ENCODE measurements around the gene LPIN1.
"Not testable (repeated sequence)": the region's sequence is repeated elsewhere in the genome, so short reads cannot be mapped to it uniquely, and the experiment has no call there.

The LPIN1 gene

DNA sequence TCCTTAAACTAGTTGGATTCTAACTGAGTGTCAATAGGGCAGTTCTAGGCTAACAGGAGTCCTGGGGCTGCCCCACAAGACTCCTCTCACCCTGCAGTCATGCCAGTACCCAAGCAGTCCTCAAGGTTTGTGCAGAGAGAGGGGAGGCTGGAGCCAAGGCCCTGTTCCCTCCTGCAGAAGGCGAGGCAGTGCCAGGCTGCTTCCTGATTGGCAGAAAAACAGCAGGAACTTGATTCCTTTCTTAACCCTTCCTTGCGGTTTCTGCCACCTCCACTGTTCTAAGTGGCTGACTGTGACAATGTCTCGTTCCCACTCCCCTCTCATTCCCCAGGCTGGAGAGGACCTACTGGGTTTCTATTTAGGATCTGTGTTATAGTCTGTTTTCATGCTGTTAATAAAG lies 75.3 kb downstream of the LPIN1 start:
- Histone ChIP-seq H3K27ac (no peak overlapping the region), H3K36me3 (ENCODE audit: insufficient read depth) (peaks cover 21% of the 10 kb centered on the region; the same call in 1 of the 2 replicates)

DNA sequence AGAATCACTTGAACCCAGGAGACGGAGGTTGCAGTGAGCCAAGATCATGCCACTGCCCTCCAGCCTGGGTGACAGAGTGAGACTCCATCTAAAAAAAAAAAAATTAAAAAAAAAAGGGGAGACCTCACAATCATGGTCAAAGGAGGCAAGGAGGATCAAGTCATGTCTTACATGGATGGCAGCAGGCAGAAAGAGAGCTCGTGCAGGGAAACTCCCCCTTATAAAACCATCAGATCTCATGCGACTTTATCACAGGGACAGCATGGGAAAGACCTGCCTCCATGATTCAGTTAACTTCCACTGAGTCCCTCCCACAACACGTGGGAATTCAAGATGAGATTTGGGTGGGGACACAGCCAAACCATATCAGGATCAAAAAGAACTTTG lies 75.9 kb downstream of the LPIN1 start:
- H3K4me1 ChIP-seq (ENCODE audit: low read depth, poor library complexity, severe bottlenecking): peaks cover 31% of the 10 kb centered on the region
- not testable (repeated sequence) for H3K4me2 ChIP-seq; H3K27ac ChIP-seq; H3K4me3 ChIP-seq (IDR thresholded peaks at IDR 0.05; ENCODE audit: insufficient read depth, low read depth, low read length); H3K27me3 ChIP-seq (ENCODE audit: insufficient read depth, low read depth); H3K9ac ChIP-seq; H4K20me1 ChIP-seq (ENCODE audit: insufficient read depth); H2AFZ ChIP-seq (ENCODE audit: low read depth); H3K79me2 ChIP-seq (ENCODE audit: insufficient read depth, low read depth)
- peaks cover 21% of the 10 kb centered on the region; the same call in 1 of the 2 replicates for H3K36me3 ChIP-seq (ENCODE audit: insufficient read depth)

More for the DNA sequence above, 75.3 kb downstream of the LPIN1 start:
- no peaks in the 10 kb centered on the region for H4K20me1 ChIP-seq (ENCODE audit: insufficient read depth)
- H3K79me2 ChIP-seq (ENCODE audit: insufficient read depth, low read depth): no peaks in the 10 kb centered on the region
- H3K4me1 ChIP-seq (ENCODE audit: low read depth, poor library complexity, severe bottlenecking): peaks cover 24% of the 10 kb centered on the region
- H3K4me2 ChIP-seq: no peak overlapping the region
- H2AFZ ChIP-seq (ENCODE audit: low read depth): no peak overlapping the region
- no peak overlapping the region for H3K9ac ChIP-seq
- TF ChIP-seq, protein P1, sequence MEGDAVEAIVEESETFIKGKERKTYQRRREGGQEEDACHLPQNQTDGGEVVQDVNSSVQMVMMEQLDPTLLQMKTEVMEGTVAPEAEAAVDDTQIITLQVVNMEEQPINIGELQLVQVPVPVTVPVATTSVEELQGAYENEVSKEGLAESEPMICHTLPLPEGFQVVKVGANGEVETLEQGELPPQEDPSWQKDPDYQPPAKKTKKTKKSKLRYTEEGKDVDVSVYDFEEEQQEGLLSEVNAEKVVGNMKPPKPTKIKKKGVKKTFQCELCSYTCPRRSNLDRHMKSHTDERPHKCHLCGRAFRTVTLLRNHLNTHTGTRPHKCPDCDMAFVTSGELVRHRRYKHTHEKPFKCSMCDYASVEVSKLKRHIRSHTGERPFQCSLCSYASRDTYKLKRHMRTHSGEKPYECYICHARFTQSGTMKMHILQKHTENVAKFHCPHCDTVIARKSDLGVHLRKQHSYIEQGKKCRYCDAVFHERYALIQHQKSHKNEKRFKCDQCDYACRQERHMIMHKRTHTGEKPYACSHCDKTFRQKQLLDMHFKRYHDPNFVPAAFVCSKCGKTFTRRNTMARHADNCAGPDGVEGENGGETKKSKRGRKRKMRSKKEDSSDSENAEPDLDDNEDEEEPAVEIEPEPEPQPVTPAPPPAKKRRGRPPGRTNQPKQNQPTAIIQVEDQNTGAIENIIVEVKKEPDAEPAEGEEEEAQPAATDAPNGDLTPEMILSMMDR (conservative IDR thresholded peaks at IDR 0.05; ENCODE audit: low read depth, low read length): no peak
- no peak overlapping the region for H3K4me3 ChIP-seq (IDR thresholded peaks at IDR 0.05; ENCODE audit: insufficient read depth, low read depth, low read length)
- H3K27me3 ChIP-seq (ENCODE audit: insufficient read depth, low read depth): no peaks in the 10 kb centered on the region

DNA sequence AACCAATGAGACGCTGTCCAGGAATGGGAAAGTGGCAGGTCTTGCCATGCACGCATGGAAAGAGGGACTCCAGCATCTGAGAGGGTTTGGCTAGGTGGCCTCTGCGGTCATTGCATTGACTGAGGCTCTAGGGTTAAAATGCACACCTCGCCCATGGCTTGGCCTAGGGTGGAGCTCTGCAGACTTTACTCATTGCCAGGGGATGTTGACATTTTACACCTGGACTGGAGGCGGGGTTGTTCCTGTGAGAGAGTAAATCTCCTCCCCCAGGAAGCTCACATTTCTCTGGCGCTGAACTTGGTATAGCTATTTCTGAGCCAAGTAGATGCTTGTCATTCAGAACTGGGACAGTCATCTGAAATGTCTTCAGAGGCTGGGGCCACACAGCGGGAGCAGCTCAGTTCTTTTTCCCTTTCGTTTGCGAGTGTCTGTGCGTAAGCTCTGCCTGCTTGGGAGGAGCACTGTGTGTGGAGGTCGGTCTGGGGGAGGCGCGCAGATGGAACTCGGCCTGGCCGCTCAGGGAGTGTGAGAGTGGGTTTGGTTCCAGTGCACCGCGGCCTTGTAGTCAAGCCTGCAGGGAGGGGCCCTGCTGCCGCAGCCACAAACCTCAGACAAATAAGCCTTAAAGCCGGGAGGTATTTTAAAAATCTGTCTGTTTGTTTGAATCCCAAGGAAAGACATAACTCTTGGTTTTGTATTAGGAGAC lies 76.5 kb downstream of the LPIN1 start:
- Histone ChIP-seq H3K36me3 (ENCODE audit: insufficient read depth) (peaks cover 21% of the 10 kb centered on the region; the same call in 1 of the 2 replicates), H4K20me1 (ENCODE audit: insufficient read depth) (peaks cover 2% of the 10 kb centered on the region; the same call in 1 of the 2 replicates), H3K4me1 (ENCODE audit: low read depth, poor library complexity, severe bottlenecking) (peaks cover 36% of the 10 kb centered on the region), H3K4me2 (no peak overlapping the region), H3K27me3 (ENCODE audit: insufficient read depth, low read depth) (peaks cover 2% of the 10 kb centered on the region; the same call in 1 of the 2 replicates), H3K27ac (no peak overlapping the region), H3K79me2 (ENCODE audit: insufficient read depth, low read depth) (no peaks in the 10 kb centered on the region), H3K4me3 (IDR thresholded peaks at IDR 0.05; ENCODE audit: insufficient read depth, low read depth, low read length) (no peak overlapping the region), H2AFZ (ENCODE audit: low read depth) (no peak overlapping the region), H3K9ac (no peak overlapping the region)
- TF ChIP-seq, protein P1 (conservative IDR thresholded peaks at IDR 0.05; ENCODE audit: low read depth, low read length): no peak

DNA sequence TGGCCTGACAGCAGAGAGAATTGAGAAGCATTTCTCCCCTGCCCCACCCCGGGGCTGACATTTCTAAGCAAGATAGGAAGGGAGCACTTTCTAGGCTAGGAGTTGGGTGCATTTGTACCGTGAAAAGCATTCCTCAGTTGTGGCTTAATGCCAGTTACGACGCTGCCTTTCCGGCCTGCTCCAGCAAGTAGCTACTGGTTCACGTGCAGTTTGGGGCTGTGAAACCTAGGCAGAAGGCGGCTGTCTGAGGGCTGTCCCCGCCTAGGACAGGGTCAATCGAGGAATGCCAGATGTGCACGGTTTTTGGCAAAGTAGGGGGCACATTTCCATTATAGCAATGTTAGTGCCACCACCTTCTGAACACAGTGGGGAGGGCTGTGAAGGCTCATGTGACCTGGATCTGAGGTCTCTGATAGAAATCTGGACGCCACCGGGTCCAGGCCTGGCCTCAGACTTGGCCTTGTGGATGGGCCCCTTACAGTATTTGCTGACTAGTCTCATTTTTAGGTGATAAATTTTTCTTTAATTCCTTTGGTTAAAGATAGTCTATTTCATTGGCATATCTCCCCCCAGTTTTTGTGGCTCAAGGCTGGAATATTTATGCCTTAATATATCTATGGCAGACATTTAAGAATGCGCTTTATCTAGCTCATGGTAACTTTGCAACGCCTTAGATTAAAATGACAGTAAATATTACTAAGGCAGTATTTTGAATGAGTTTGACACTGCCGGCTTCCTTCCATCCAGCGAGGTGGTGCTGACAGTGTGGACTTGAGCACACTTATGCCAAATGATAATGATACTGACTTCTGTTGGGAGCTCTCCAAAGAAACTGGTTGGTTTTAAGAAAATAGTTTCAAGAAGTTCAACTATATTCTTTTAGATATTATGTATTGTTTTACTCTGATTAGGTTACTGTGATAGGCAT lies 78.7 kb downstream of the LPIN1 start:
- Histone ChIP-seq H3K4me1 (ENCODE audit: low read depth, poor library complexity, severe bottlenecking) (peaks cover 59% of the 10 kb centered on the region), H2AFZ (ENCODE audit: low read depth) (no peak overlapping the region), H3K4me2 (no peak overlapping the region; the same call in 1 of the 2 replicates), H3K4me3 (IDR thresholded peaks at IDR 0.05; ENCODE audit: insufficient read depth, low read depth, low read length) (no peak overlapping the region), H3K36me3 (ENCODE audit: insufficient read depth) (peaks cover 10% of the 10 kb centered on the region; the same call in 1 of the 2 replicates), H3K27me3 (ENCODE audit: insufficient read depth, low read depth) (peaks cover 5% of the 10 kb centered on the region; the same call in 1 of the 2 replicates), H3K79me2 (ENCODE audit: insufficient read depth, low read depth) (no peaks in the 10 kb centered on the region), H3K27ac (no peak overlapping the region), H3K9ac (no peak overlapping the region), H4K20me1 (ENCODE audit: insufficient read depth) (peaks cover 7% of the 10 kb centered on the region; the same call in 1 of the 2 replicates)
- TF ChIP-seq, protein P1 (conservative IDR thresholded peaks at IDR 0.05; ENCODE audit: low read depth, low read length): no peak
